Liver (tissue), 9 donors: ENCODE measurements around the gene FKBP1B. TPM values are rescaled to one million over a fixed set of nuclear protein-coding genes. Genes with fewer than 3 reads are reported as not detected.

Experiments
- DNase-seq: peaks from one replicate; pipeline ENCODE4 v3.0.0-alpha.2; 2017; ENCODE audit warnings: low spot score
- H3K27ac ChIP-seq, 2 donors: one replicate each; pipeline ENCODE4 v1.7.0; 2013; ENCODE audit warnings: inconsistent platforms in 2 of 2, low read length in 2 of 2, control low read depth in 1 of 2, low read depth in 1 of 2, mild to moderate bottlenecking in 1 of 2
- H3K27me3 ChIP-seq, 4 donors: one replicate each; pipeline versions ENCODE4 v1.6.1 to v1.7.0; 2013; ENCODE audit warnings: low read length in 3 of 4, inconsistent platforms in 1 of 4, mild to moderate bottlenecking in 1 of 4, moderate library complexity in 1 of 4; ENCODE audit not compliant: control insufficient read depth in 4 of 4, insufficient read depth in 4 of 4
- H3K36me3 ChIP-seq, 4 donors: one replicate each; pipeline versions ENCODE4 v1.6.1 to v1.7.0; 2013; ENCODE audit warnings: low read length in 3 of 4, mild to moderate bottlenecking in 3 of 4, low read depth in 1 of 4, moderate library complexity in 1 of 4; ENCODE audit not compliant: control insufficient read depth in 4 of 4, insufficient read depth in 3 of 4
- H3K4me1 ChIP-seq, 4 donors: one replicate each; pipeline versions ENCODE4 v1.6.1 to v1.7.0; 2013; ENCODE audit warnings: low read length in 3 of 4, mild to moderate bottlenecking in 3 of 4, moderate library complexity in 1 of 4; ENCODE audit not compliant: control insufficient read depth in 4 of 4, insufficient read depth in 4 of 4
- H3K4me3 ChIP-seq, 3 donors: one replicate each; pipeline versions ENCODE4 v1.6.1 to v1.7.0; 2013; ENCODE audit warnings: low read length in 3 of 3, control low read depth in 1 of 3, low read depth in 1 of 3, mild to moderate bottlenecking in 1 of 3
- H3K9ac ChIP-seq, 2 donors: one replicate each; pipeline ENCODE4 v1.7.0; 2013; ENCODE audit warnings: low read length in 2 of 2, mild to moderate bottlenecking in 2 of 2, moderate library complexity in 2 of 2, control low read depth in 1 of 2, low read depth in 1 of 2
- H3K9me3 ChIP-seq, 4 donors: one replicate each; pipeline versions ENCODE4 v1.6.1 to v1.7.0; 2013; ENCODE audit warnings: low read length in 3 of 4; ENCODE audit not compliant: control insufficient read depth in 4 of 4
- CTCF ChIP-seq: fragments of 150-350 bp; IDR thresholded peaks from 2 replicates; pipeline ENCODE4 v1.5.1; 2017; ENCODE audit warnings: improper control_type of control experiment, low read depth, low read length; ENCODE audit not compliant: missing input control
- EGR1 ChIP-seq, 2 donors: IDR thresholded peaks; 2 replicates each; pipeline ENCODE4 v1.6.1; 2016 to 2018; ENCODE audit warnings: antibody characterized with exemption in 2 of 2, low read depth in 2 of 2
- FOXA1 ChIP-seq: IDR thresholded peaks from 2 replicates; pipeline ENCODE4 v1.6.1; 2016; ENCODE audit warnings: antibody characterized with exemption
- GABPA ChIP-seq, 2 donors: IDR thresholded peaks in 1 of 2; conservative IDR thresholded peaks in 1 of 2; 2 replicates each; pipeline ENCODE4 v1.6.1; 2016; ENCODE audit warnings: antibody characterized with exemption in 2 of 2, mild to moderate bottlenecking in 1 of 2, moderate library complexity in 1 of 2
- HNF4G ChIP-seq: IDR thresholded peaks from 2 replicates; pipeline ENCODE4 v1.6.1; 2016; ENCODE audit warnings: antibody characterized with exemption
- JUND ChIP-seq, 2 donors: IDR thresholded peaks; 2 replicates each; pipeline ENCODE4 v1.6.1; 2016; ENCODE audit warnings: antibody characterized with exemption in 2 of 2
- MAX ChIP-seq: IDR thresholded peaks from 2 replicates; pipeline ENCODE4 v1.6.1; 2016; ENCODE audit warnings: antibody characterized with exemption
- NR2F2 ChIP-seq: IDR thresholded peaks from 2 replicates; pipeline ENCODE4 v1.6.1; 2016; ENCODE audit warnings: antibody characterized with exemption
- RAD21 ChIP-seq, 2 donors: IDR thresholded peaks; 2 replicates each; pipeline ENCODE4 v1.6.1; 2016; ENCODE audit warnings: antibody characterized with exemption in 2 of 2, mild to moderate bottlenecking in 2 of 2
- REST ChIP-seq: IDR thresholded peaks from 2 replicates; pipeline ENCODE4 v1.6.1; 2016; ENCODE audit warnings: antibody characterized with exemption, mild to moderate bottlenecking
- RXRA ChIP-seq, 2 donors: IDR thresholded peaks; 2 replicates each; pipeline ENCODE4 v1.6.1; 2017 to 2018; ENCODE audit warnings: antibody characterized with exemption in 2 of 2, mild to moderate bottlenecking in 1 of 2
- SP1 ChIP-seq: IDR thresholded peaks from 2 replicates; pipeline ENCODE4 v1.6.1; 2018; ENCODE audit warnings: antibody characterized with exemption, mild to moderate bottlenecking
- TAF1 ChIP-seq: conservative IDR thresholded peaks from 2 replicates; pipeline ENCODE4 v1.6.1; 2016; ENCODE audit warnings: antibody characterized with exemption, mild to moderate bottlenecking
- YY1 ChIP-seq: IDR thresholded peaks from 2 replicates; pipeline ENCODE4 v1.6.1; 2016; ENCODE audit warnings: antibody characterized with exemption, mild to moderate bottlenecking
- ZBTB33 ChIP-seq: IDR thresholded peaks from 2 replicates; pipeline ENCODE4 v1.6.1; 2016; ENCODE audit warnings: antibody characterized with exemption
- WGBS: extraction: QIAGEN DNeasy Blood & Tissue Kit; methylation state at CpG from one replicate; pipeline ENCODE4 v1.1.7; 2013; 5-methylcytosine and 5-hydroxymethylcytosine counted together
- polyA plus RNA-seq, 2 donors: library from polyadenylated mRNA; stranded (reverse) in 1 of 2; unstranded in 1 of 2; fragments of 200-250 nt in 1 of 2; fragments of >200 nt in 1 of 2; fragmentation: Nextera tagmentation in 1 of 2; extraction: Ambion mirVana in 1 of 2; gene quantifications; one replicate each; pipeline versions ENCODE4 v1.2.1 to v1.2.3, GENCODE V29; 2013 to 2015
- total RNA-seq, 2 donors: library from RNA; depleted of rRNA; stranded (reverse); fragments of >200 nt; gene quantifications; one replicate each; pipeline ENCODE4 v1.2.3, GENCODE V29; 2014
- donor health status: healthy.
- donor health status: healthy.
- donor health status: healthy.
- donor health status: healthy.
- donor health status: healthy.

The FKBP1B gene
- total and polyA plus RNA-seq, 4 donors: 3.6 to 23.6 (median 11.5) TPM

GRCh38 chr2:24072259-24072658, 22.7 kb downstream of the FKBP1B start (continued):
- TF ChIP-seq REST (no peak), JUND (IDR thresholded peaks at IDR 0.05) (no peak), MAX (no peak), TAF1 (no peak), FOXA1 (no peak)

GRCh38 chr2:24073816-24074215, 24.3 kb downstream of the FKBP1B start:
- peaks cover 0 to 34% (median 11%) of the 10 kb centered on the region in 4 donors for H3K36me3 ChIP-seq
- TF ChIP-seq FOXA1 (no peak), CTCF (no peak), RAD21 (IDR thresholded peaks at IDR 0.05) (no peak), NR2F2 (no peak), HNF4G (no peak), ZBTB33 (no peak)
- no peaks in the 10 kb centered on the region for H3K9me3 ChIP-seq
- peaks cover 1 to 22% (median 9%) of the 10 kb centered on the region in 4 donors for H3K4me1 ChIP-seq
- DNase-seq: no peak
- H3K27me3 ChIP-seq: no peaks in the 10 kb centered on the region
- 91% methylated on average over 6 of the region's 6 CpGs for WGBS
- H3K4me3 ChIP-seq: no peak overlapping the region
- no peak overlapping the region for H3K9ac ChIP-seq
- H3K27ac ChIP-seq: no peak overlapping the region

- Histone ChIP-seq H3K27me3 (no peaks in the 10 kb centered on the region), H3K36me3 (peaks cover 0 to 22% (median 10%) of the 10 kb centered on the region in 4 donors), H3K4me3 (peak overlapping the region; percentile 55 to 97 (median 81)), H3K9me3 (no peaks in the 10 kb centered on the region), H3K4me1 (peaks cover 1 to 22% (median 9%) of the 10 kb centered on the region in 4 donors), H3K9ac (peak overlapping the region; percentile 61 to 65), H3K27ac (no peak overlapping the region)
- WGBS: 71% methylated on average over 5 of the region's 5 CpGs
- DNase-seq: no peak
- TF ChIP-seq ZBTB33: no peak
- TF ChIP-seq TAF1: no peak
- TF ChIP-seq MAX: no peak
- TF ChIP-seq RXRA (IDR thresholded peaks at IDR 0.05): no peak
- no peak for TF ChIP-seq HNF4G
- no peak for TF ChIP-seq EGR1 (IDR thresholded peaks at IDR 0.05; ENCODE audit: low read depth in 2 of 2)
- TF ChIP-seq GABPA (IDR thresholded peaks at IDR 0.05 in 1 of 2, conservative IDR thresholded peaks at IDR 0.05 in 1 of 2): no peak
- no peak for TF ChIP-seq REST
- no peak for TF ChIP-seq FOXA1
- TF ChIP-seq RAD21 (IDR thresholded peaks at IDR 0.05): no peak
- no peak for TF ChIP-seq YY1
- no peak for TF ChIP-seq SP1
Observed at GRCh38 chr2:24075259-24075658, 25.7 kb downstream of the FKBP1B start.
